Measurements from ENCODE around the gene RAB37. TPM values are rescaled to one million over a fixed set of nuclear protein-coding genes. Genes with fewer than 3 reads are reported as not detected.

The RAB37 gene
- total RNA-seq, 1 experiment from 2014 or later, result 2.5 TPM

DNA sequence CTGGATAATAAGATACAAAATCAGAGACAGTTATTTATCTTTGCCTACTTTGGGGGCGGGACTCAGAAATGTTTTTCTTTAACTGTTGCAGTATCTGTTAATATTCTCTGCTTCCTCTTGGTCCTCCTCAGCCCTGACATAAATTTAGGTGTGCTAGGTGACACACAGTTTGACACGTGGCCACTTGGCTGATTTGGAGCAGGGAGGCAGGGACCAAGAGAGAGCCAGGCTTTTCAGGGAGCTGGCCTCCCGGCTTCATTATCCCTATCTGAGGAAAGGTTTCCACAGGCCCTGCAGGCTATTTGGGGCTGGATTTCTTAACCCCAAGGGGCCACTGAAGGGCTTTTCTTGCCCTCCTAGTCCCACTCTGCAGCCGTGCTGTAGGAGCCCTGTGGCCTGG, 59.2 kb downstream of the RAB37 start:
- Histone ChIP-seq H4K20me1 (ENCODE audit: control insufficient read depth, insufficient read depth, insufficient read length) (no peaks in the 10 kb centered on the region), H4K91ac (ENCODE audit: insufficient read length, low read depth, low read length) (no peak overlapping the region), H3K4me1 (ENCODE audit: insufficient read depth, low read length) (no peaks in the 10 kb centered on the region), H3K79me1 (ENCODE audit: insufficient read depth, low read depth, low read length, poor library complexity, severe bottlenecking) (no peaks in the 10 kb centered on the region), H3K14ac (ENCODE audit: insufficient read depth, low read length) (no peak overlapping the region), H3T11ph (ENCODE audit: low read length) (no peak overlapping the region), H3K9me3 (ENCODE audit: control insufficient read depth, low read depth, low read length) (no peaks in the 10 kb centered on the region), H3K23ac (ENCODE audit: insufficient read length, low read depth, low read length) (no peak overlapping the region), H3K4ac (ENCODE audit: low read depth, low read length) (no peak overlapping the region), H2BK15ac (ENCODE audit: low read depth, low read length) (no peak overlapping the region), H2BK5ac (ENCODE audit: insufficient read length, low read length) (no peak overlapping the region), H2AK5ac (ENCODE audit: insufficient read length, low read length) (no peak overlapping the region), H3K18ac (ENCODE audit: insufficient read length, low read depth, low read length) (no peak overlapping the region), H3K4me2 (ENCODE audit: insufficient read depth, insufficient read length, low read length) (no peak overlapping the region), H4K8ac (replicated peaks; ENCODE audit: insufficient read length, low read depth, low read length) (no peak overlapping the region), H4K5ac (ENCODE audit: insufficient read length, low read depth, low read length) (no peak overlapping the region), H3K23me2 (ENCODE audit: insufficient read length, low read depth, low read length, poor library complexity, severe bottlenecking) (no peaks in the 10 kb centered on the region), H3K27me3 (ENCODE audit: insufficient read depth, low read length) (no peaks in the 10 kb centered on the region), H2BK120ac (ENCODE audit: low read depth, low read length, poor library complexity, severe bottlenecking) (no peak overlapping the region), H2AFZ (ENCODE audit: low read length) (no peak overlapping the region), H3K56ac (ENCODE audit: insufficient read length, low read depth, low read length) (no peak overlapping the region), H2BK20ac (ENCODE audit: low read depth, low read length, poor library complexity, severe bottlenecking) (no peak overlapping the region), H2BK12ac (ENCODE audit: insufficient read length, low read depth, low read length) (no peak overlapping the region), H3K79me2 (ENCODE audit: insufficient read depth, low read length) (no peaks in the 10 kb centered on the region), H3K9ac (ENCODE audit: extremely low read depth, insufficient read length, low read length) (no peak overlapping the region), H3K27ac (ENCODE audit: insufficient read length, low read depth, low read length) (no peak overlapping the region)
- Mint-ChIP-seq H3K27ac (no peak overlapping the region), H3K4me3 (no peak overlapping the region), H3K9me3 (no peaks in the 10 kb centered on the region), H3K27me3 (ENCODE audit: low read depth) (no peaks in the 10 kb centered on the region), H3K36me3 (ENCODE audit: insufficient read depth in 1 of 3, low read depth in 3 of 3) (peaks cover 9 to 54% (median 50%) of the 10 kb centered on the region in 3 experiments; a peak in 6 of 7 replicates), H3K4me1 (no peaks in the 10 kb centered on the region; a peak in 1 of 4 replicates)
- no peak for DNase-seq
- WGBS (ENCODE audit: extremely low coverage, insufficient read length, low lambda C conversion rate), result no CpG with 5 or more reads among the region's 4 CpGs
- TF ChIP-seq, protein P1, sequence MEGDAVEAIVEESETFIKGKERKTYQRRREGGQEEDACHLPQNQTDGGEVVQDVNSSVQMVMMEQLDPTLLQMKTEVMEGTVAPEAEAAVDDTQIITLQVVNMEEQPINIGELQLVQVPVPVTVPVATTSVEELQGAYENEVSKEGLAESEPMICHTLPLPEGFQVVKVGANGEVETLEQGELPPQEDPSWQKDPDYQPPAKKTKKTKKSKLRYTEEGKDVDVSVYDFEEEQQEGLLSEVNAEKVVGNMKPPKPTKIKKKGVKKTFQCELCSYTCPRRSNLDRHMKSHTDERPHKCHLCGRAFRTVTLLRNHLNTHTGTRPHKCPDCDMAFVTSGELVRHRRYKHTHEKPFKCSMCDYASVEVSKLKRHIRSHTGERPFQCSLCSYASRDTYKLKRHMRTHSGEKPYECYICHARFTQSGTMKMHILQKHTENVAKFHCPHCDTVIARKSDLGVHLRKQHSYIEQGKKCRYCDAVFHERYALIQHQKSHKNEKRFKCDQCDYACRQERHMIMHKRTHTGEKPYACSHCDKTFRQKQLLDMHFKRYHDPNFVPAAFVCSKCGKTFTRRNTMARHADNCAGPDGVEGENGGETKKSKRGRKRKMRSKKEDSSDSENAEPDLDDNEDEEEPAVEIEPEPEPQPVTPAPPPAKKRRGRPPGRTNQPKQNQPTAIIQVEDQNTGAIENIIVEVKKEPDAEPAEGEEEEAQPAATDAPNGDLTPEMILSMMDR (conservative IDR thresholded peaks at IDR 0.05), result no peak

Data from H9 (cell line).